GM18519 (cell line): Measurements from ENCODE around the gene OCSTAMP.

Experiments
- ATAC-seq: cut with Tn5 transposase; IDR thresholded peaks from one replicate; pipeline ENCODE4 v1.9.1; 2021; ENCODE audit warnings: mild to moderate bottlenecking, moderate library complexity; ENCODE audit not compliant: unreplicated experiment, low FRiP score

The OCSTAMP gene

DNA sequence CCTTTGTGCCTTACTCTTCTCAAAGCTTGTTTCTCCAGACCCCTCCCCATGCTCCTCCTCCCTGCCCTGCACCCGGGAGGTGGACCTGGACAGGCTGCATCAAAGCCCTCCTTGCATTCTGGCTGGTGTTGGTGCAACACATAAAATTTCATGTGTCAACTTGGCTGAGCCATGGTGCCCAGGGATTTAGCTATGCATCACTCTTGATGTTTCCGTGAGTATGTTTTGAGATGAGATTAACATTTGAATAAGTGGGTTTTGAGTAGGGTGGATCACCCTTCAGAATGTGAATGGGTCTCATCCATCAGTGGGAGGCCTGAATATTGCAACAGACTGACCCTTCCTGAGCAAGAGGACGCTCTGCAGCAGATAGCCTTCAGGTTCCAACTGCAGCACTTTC lies 4.4 kb upstream of the OCSTAMP start:
- ATAC-seq = no peak

DNA sequence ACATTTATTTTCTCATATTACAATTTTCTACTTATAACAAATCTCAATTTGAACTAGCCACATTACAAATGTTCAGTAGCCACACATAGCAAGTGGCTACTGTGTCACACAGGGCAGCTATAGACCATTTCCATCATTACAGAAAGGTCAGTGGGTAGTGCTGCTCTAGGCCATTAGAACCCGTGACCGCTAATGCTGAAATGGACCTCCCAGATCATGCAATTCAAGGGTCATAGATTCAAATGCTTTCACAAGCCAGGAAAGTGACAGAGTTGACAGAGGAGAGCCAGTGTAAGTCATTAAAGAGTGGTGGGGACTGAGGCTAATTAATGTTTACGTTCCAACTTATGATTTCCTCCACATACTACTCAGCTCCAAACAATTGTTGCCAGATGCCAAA lies 3.5 kb upstream of the OCSTAMP start:
- no peak for ATAC-seq

DNA sequence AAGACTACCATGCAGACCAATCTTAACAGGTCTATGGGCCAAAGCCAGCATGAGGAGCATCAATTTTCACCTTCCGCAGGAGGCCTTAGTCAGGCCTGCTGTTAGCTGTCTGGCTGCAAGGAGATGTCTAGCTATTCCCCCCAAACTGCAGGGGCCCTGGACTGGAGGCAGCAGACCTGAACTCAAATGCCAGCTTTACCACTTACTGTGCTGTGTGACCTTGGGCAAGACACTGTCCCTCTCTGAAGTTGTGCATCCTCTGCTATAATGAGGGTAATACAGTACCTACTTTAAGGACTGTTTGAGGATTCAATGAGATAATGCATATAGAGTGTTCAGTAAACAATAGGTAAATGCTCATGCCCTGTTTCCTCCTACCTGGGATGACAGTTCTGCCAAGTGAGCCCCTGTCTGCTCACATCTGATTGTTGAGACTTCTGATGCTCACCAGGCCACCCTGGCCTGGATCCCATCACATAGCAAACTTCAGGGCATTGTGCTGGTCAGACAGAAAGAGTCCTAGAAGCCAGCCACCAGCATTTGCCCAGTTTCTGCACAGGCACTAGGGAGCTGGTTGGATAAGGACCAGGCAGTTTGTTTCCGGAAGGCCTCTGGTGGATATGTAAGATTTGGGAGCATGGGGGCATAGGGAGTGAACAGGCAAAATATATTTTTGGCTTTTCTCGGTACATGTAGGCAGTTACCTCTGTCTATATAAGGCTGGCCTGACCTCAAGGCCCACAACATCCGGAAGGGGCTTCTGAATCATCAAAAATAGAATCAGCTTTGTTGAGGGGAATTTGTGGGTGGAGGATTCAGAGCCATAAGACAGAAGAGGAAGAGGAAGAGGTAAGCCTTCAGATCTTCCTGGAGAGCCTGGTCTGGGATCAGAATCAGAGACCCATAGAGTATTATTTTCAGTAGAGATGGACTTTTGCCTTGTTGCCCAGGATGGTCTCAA lies 2.3 kb upstream of the OCSTAMP start:
- no peak for ATAC-seq

DNA sequence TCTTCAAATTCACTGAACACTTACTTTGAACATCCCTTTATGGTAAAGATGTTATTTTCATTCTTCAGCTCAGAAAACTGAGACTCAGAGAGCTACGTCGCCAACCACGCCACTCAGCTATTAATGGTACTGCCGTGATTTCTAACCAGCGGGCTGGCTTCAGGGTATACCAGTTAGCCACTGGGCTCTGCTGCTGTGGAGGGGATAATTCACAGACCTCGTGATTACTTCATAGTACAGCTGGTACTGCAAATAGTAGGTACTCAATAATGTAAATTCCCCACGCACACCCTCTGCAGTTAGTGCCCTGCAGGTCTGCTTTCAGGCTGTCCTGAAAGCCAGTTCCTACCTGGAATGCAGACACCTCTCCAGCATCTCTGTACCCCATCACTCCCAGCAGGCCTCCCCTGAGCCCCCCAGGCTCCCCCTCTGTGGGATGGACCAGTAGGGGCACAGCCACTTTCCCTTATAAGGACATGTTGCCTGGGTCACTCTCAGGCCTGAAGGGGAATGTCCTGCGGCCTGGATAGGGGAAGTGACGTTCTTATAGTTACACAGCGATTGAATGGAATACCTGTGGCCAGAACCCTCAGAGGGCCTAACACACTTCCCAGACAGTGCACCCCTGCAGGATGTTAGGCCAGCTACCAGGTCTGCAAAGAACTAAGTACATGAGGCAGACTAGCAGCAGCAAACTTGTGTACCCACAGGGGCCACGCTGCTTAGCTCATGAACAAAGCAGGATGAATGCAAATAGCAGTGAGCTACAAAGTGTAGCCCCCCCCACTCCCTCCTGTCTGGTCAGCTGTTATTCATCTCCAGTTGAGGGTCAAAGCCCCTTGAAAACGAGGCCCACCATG lies 1.3 kb upstream of the OCSTAMP start:
- no peak for ATAC-seq

DNA sequence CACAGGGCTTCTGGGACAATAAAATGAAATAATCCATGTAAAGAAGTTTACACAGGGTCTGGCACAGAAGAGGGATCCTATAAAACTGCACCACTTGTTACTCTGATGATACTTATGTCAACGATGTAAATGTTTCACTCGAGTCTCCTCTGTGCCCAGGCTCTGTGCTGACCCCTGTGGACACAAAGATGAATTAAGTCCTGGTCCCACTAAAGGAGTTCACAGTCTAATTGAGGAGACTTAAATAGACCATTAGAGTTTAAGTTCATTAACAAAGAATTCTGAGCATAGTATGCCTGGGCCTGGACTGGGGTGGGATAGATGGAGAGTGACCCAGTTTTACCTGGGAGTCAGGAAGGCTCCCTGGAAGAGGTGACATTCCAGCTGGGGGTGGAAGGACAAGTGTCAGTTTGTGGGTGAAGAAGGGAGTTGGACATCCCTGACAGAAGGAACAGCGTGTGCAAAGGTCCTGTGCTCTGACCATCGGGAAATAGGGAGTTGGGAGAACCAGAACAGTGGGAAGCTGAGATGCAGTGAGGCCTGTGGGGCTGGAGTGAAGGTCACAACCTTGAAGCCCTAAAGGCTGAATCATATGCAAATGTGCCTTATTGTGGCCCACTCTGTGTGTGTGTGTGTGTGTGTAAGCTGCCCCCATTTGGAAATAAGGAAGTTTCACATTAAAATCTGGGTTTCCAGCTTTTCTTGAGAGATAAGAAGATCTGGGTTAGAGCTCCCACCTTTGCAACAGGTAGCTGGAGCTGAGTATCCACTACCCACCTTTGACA lies 1.1 kb downstream of the OCSTAMP start:
- ATAC-seq = no peak

DNA sequence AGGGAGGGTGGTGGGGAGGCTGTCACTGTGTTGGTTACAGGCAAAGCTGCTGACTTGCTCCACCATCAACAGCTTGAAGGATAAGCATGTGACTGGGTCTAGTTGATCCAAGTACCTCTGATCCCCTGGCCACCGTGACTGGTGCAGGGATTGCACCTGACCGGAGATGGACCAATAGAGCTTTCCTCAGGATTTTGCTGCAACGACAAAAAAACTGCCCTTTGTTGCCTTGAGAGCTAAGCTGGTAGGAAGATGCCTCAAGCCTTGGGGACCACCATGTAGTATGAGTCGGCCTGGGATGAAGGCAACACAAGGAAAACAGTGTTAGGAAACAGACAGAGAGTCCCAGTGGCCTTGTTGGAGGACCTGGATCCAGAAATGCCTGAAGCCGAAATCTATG lies 1.8 kb downstream of the OCSTAMP start:
- no peak for ATAC-seq

DNA sequence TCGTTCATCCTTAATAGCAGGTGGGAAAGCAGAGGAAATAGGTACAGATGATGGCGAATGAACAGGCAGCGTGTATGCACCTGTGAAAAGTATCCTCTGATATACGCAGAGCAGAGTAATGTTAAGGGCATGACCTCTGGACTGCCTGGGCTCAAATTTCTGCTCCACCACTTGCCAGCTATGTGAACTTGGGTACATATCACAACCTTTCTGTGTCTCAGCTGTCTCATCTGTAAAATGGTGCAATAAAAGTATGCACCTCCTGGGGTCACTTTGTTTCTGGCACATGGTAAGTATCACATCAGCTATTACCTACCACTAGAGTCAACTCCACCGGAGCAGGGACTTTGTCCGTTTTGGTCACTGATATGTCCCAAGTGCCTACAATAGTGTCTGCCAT lies 2.5 kb downstream of the OCSTAMP start:
- ATAC-seq = no peak

DNA sequence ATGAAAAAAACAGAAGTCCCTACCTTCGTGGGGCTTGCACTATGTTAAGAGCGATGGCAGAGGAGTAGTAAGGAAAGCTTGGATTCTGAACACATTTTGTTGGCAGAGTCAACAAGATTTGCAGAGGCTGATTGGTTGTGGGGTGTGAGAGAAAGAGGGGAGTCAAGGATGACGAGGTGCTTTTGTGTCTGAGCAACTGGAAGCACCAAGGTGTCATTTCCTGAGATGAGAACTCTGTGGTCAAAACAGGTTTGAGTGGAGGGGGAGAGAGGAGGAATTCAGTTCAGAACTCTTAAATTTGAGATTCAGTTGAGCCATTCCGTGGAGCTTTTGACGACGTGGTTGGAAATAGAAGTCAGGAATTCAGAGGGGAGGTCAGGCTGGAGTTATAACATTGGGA lies 3.5 kb downstream of the OCSTAMP start:
- no peak for ATAC-seq

DNA sequence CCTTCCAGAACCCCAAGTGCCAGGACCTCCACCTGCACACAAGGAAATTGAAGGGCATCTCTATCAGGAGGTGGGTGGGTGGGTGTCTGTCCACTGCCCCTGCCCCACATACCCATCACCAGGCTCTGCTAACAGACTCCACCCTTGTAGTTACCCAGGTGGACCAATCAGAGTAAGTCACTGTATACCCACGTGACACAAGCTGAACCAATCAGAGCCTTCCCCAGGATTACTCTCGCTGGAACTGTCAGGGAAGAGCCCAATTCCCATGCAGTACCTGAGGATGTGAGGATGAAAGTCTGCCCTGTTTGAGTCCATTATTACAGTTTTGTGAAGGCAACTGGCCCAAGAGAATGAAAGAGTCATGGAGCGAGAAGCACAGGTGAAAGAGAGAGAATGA lies 4.2 kb downstream of the OCSTAMP start:
- no peak for ATAC-seq

DNA sequence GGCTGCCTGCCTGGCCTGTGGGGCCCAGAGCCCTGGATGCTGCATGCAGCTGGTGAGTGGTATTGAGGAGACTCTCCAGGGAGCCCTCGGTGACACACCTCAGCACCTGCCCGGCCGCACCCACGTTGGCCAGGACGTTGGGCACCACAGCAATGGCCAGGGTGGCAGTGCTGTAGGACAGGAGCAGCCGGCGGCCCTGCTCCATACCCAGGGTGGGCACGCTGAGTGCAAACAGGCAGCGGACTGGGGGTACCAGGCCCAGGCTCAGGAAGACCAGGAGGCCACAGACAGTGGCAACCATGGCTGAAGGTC lies 4.7 kb downstream of the OCSTAMP start:
- ATAC-seq = no peak

DNA sequence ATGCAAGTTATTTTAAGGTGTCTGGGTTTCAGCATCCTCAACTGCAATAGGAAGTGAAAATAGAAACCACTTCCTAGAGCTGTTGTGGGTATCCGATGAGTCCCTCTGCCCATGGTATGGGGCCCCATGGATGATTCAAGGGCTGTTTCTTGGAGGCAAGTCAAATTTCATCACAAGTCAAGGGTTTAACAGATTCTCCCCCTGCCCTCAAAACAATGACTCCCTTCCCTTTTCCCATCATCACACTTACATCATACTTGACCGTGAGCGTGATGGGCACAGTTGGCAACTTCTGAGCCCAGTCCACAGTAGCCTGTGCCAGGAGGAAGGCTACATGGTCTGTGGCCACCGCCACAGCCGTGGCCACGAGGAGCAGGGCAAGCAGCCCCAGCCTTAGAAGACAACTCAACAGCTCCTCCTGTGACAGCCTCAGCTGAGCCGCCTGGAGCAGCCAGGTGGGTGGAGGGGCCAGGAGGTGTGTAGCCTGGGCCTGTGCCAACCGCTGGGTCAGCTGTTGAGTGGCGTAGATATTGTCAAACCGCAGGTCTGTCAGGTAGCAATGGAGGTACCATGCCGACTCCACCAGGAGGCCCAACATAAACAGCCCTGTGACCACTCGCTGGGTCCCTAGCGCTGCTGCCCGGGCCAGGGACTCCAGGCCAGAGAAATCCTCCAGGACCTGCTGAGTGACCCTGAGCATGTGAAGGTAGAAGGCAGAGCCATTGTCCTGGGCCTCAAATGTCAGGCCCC lies 5.2 kb downstream of the OCSTAMP start:
- no peak for ATAC-seq

DNA sequence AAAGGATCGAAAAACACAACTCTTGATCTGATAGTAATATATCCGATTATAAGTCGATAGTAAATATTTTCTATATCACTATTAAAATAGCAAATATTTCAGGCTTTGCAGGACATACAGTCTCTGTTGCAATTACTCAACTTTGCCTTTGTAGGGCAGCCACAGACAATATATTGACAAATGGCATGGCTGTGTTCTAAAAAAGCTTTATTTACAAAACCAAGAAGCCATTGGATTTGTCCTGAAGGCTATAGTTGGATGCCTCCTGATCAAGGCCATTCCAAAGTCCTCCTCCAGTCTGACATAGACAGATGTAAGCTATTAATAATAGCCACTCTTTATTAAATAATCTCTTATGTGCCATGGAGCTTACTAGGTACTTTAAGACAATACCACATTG lies 5.9 kb downstream of the OCSTAMP start:
- ATAC-seq = no peak

DNA sequence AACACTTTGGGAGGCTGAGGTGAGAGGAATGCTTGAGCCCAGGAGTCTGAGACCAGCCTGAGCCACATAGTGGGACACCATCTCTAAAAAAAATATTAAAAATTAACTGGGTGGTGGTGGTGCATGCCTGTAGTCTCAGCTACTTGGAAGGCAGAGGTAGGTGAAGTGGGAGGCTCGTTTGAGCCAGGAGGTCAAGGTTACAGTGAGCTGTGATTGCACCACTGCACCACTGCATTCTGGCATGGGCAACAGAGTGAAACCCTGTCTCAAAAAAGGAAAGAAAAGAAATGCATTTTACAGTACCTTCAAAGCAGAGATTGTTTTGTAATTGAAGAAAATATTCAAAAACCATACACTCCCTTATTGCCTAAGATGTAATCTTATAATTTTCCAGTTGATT lies 6.5 kb downstream of the OCSTAMP start:
- no peak for ATAC-seq

DNA sequence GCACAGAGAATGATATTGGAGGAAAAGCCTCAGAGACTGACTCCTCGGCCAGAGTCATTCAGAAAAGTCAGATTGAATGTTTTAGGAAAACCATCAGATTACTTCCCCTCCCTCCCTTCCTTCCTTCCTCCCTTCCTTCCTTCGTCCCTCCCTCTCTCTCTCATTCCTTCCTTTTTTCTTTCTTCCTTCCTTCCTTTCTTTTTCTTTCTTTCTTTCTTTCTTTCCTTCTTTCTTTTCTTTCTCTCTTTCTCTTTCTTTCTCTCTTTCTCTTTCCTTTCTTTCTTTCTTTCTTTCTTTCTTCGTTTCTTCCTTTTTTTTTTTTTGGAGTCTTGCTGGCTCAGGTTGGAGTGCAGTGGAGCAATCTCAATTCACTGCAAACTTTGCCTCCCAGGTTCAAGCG lies 7.4 kb downstream of the OCSTAMP start:
- ATAC-seq = no peak

DNA sequence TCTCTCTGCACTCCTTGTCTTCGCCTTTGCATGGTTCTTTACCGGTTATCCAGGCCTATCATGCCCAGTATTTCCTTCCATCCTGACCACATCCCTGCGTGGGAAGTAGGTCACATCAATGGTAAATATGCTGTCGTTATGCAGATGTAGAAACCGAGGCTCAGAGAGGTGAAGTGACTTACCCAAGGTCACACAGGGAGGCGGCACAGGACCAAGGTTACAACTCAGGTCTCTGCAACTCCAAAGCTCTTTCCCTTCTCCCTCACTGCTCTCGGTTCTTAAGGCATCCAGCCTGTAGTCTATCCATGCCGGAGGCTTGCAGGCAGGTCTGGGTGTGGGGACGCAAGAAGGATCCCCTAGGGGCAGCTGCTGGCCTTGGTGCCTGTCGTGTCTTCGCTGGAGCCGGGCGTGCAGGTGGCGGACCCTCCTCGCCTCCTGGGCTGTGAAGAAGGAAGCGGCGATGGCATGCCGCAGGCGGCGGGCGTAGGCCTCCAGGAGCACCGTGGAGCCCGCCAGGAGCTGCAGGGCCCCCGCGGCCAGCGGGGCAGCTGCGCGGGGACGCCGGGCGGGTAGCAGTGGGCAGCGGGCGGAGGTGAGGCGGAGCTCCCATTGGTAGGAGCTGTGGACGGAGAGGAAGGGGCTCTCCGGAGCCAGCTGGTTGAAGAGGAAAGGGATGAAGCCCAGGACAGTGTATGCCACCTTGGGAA lies 9.1 kb downstream of the OCSTAMP start:
- ATAC-seq = no peak

DNA sequence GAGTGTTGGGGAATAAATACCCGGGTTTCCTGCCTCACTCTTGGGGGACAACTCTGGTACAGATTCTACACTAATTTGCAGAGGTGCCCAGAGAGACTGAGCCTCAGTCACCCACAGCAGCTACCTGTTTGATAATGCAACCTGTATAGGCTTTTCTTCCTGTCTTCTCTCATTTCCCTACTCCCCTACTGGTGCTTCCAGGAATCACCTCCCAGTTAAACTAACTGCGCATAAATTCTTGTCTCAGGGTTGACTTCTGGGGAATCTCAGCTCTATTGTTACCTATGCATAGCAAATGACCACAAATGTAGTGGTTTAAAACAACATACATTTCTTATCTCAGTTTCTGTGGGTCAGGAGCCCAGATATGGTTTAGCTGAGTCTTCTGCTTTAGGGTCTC lies 11.3 kb downstream of the OCSTAMP start:
- ATAC-seq = no peak

DNA sequence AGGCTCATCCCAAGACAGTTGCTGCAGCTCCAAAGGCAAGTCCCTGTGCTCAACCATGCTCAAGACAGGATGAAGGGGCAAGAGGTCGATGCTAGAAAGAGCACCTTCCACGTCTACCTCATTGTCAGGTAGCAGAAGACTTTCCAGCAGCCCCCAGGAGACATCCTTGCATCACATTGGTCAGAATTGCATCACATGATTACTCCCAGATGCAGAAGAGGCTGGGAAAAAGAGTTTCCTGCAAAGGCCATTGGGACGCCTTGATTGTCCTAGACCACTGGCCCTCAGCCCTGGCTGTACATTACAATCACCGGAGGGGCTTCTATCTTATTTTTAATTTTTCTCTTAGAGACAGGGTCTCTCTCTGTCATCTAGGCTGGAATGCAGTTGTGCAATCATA lies 19.8 kb downstream of the OCSTAMP start:
- ATAC-seq = no peak

DNA sequence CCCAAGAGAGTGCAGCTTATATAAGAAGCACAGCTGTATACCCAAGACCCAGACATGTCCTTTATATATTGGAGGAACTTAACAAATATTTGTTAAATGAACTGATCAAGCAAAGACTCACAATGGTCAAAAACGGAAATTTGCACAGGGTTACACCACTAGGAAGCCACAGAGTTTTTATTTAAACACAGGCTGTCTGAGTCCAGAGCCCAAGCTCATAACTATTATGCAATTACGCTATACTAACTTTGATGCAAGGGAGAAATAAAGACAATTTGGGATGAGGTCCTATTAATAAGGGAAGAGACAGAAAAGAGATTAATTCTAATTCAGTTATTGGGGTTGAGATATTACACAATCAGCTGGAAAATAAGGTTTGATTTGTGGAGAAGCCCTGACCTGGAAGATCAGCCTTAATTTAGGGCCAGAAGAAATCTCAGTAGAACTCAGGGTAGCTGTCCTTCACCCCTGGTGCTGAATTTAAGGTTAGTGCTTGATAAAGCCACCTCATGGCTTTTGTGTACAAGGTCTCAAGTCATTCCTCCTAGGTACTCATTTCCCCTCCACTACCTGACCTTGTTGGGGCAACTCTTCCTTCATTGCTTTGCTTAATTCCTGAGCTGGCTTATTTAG lies 26.6 kb downstream of the OCSTAMP start:
- no peak for ATAC-seq

DNA sequence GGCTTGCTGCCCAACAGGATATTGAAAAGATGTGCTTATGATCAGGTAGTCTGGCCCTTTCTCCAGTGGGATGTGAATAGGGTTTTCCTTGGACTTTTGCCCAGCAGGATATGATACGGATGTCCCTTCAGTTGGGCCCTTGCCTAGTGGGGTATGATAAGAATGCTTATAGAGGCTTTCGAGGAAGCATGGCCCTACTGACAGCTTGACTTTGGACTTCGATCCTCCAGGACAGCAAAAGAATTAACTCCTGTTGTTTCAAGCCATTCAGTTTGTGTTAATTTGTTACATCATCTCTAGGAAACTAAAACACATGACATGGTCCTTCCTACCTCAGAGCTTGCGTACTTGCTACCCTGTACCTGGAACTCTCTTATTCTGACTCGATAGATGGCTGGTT lies 27.3 kb downstream of the OCSTAMP start:
- ATAC-seq = no peak
